ENCODE results near the gene OR2H2.

Gene OR2H2

GRCh38 chr6:29627755-29628418, 43.0 kb downstream of the OR2H2 start:
- peak overlapping the region; percentile 83 for H3K4me3 ChIP-seq (ENCODE audit: low read length)
- peak; percentile 78 for DNase-seq (ENCODE audit: low read depth)
- TF ChIP-seq CTCF (conservative IDR thresholded peaks at IDR 0.05; ENCODE audit: low read length) = no peak

GRCh38 chr6:29628419-29629281, 43.7 kb downstream of the OR2H2 start:
- H3K4me3 ChIP-seq (ENCODE audit: low read length) = peak overlapping the region; percentile 83
- peak; percentile 57 for DNase-seq (ENCODE audit: low read depth)
- TF ChIP-seq CTCF (conservative IDR thresholded peaks at IDR 0.05; ENCODE audit: low read length) = peak; percentile 76

GRCh38 chr6:29629571-29629970, 44.6 kb downstream of the OR2H2 start:
- no peak overlapping the region for H3K4me3 ChIP-seq (ENCODE audit: low read length)
- DNase-seq (ENCODE audit: low read depth) = no peak
- TF ChIP-seq CTCF (conservative IDR thresholded peaks at IDR 0.05; ENCODE audit: low read length) = no peak

GRCh38 chr6:29630315-29630714, 45.4 kb downstream of the OR2H2 start:
- no peak for TF ChIP-seq CTCF (conservative IDR thresholded peaks at IDR 0.05; ENCODE audit: low read length)
- DNase-seq (ENCODE audit: low read depth) = no peak
- no peak overlapping the region for H3K4me3 ChIP-seq (ENCODE audit: low read length)

- no peak for DNase-seq (ENCODE audit: low read depth)
- TF ChIP-seq CTCF (conservative IDR thresholded peaks at IDR 0.05; ENCODE audit: low read length) = no peak
Observed at GRCh38 chr6:29631209-29631810, 46.4 kb downstream of the OR2H2 start.

GRCh38 chr6:29631860-29632731, 47.2 kb downstream of the OR2H2 start:
- peak overlapping the region; percentile 75 for H3K4me3 ChIP-seq (ENCODE audit: low read length)
- no peak for TF ChIP-seq CTCF (conservative IDR thresholded peaks at IDR 0.05; ENCODE audit: low read length)
- DNase-seq (ENCODE audit: low read depth) = peak; percentile 63

More at GRCh38 chr6:29631209-29631810, 46.4 kb downstream of the OR2H2 start:
- H3K4me3 ChIP-seq (ENCODE audit: low read length) = no peak overlapping the region; the same call in 1 of the 2 replicates

All from AG10803 (cell line).